Naive thymus-derived CD4-positive, alpha-beta T cell (primary cell): Measurements from ENCODE around the gene KIF18B. TPM values are rescaled to one million over a fixed set of nuclear protein-coding genes. Genes with fewer than 3 reads are reported as not detected.

Source experiments
- ATAC-seq: fragments of 150-1000 bp; cut with Tn5 transposase; 2 replicates; pipeline ENCODE4 v1.10.0; 2021; ENCODE audit warnings: mild to moderate bottlenecking, moderate library complexity
- CTCF ChIA-PET: fragments of 350-600 bp; sonication (Branson Sonifier 250); formaldehyde crosslinking; loops from one replicate; lab custom pipeline; 2021; ENCODE audit warnings: antibody characterized with exemption; lab: Charles Lee
- POLR2A ChIA-PET: fragments of 350-600 bp; sonication (Branson Sonifier 250); formaldehyde crosslinking; loops from one replicate; lab custom pipeline; 2021; ENCODE audit warnings: antibody characterized with exemption, inconsistent platforms; lab: Charles Lee
- DNase-seq, 9 donors: peaks; one replicate each; pipeline versions ENCODE4 v3.0.0 to v3.0.0-alpha.2; 2020 to 2022; ENCODE audit warnings: mixed read lengths in 1 of 9
- H3K27ac ChIP-seq: one replicate; pipeline ENCODE4 v1.7.0; 2013; ENCODE audit warnings: mild to moderate bottlenecking, low read depth, low read length, moderate library complexity
- H3K27me3 ChIP-seq, 2 donors: one replicate each; pipeline ENCODE4 v1.7.0; 2013; ENCODE audit warnings: low read length in 2 of 2, mild to moderate bottlenecking in 2 of 2, moderate library complexity in 2 of 2; ENCODE audit not compliant: control insufficient read depth in 2 of 2, insufficient read depth in 2 of 2
- H3K36me3 ChIP-seq, 3 experiments: 1 replicate in 2 of 3; 2 replicates in 1 of 3; pipeline ENCODE4 v1.7.0; 2013; ENCODE audit warnings: low read length in 3 of 3, mild to moderate bottlenecking in 3 of 3, moderate library complexity in 1 of 3; ENCODE audit not compliant: insufficient read depth in 3 of 3, control insufficient read depth in 2 of 3
- H3K4me1 ChIP-seq, 2 donors: one replicate each; pipeline ENCODE4 v1.7.0; 2013; ENCODE audit warnings: low read length in 2 of 2, mild to moderate bottlenecking in 2 of 2, moderate library complexity in 1 of 2; ENCODE audit not compliant: control insufficient read depth in 2 of 2, insufficient read depth in 2 of 2
- H3K4me3 ChIP-seq: 2 replicates; pipeline ENCODE4 v1.7.0; 2013; ENCODE audit warnings: mild to moderate bottlenecking, low read length
- H3K9me3 ChIP-seq, 3 experiments: 1 replicate in 2 of 3; 2 replicates in 1 of 3; pipeline ENCODE4 v1.7.0; 2013; ENCODE audit warnings: low read length in 3 of 3; ENCODE audit not compliant: control insufficient read depth in 2 of 3
- H3K27ac Mint-ChIP-seq, 9 donors: one replicate each; pipeline ENCODE4 v1.8.0; 2020 to 2022; ENCODE audit warnings: mixed read lengths in 9 of 9, mild to moderate bottlenecking in 8 of 9, moderate library complexity in 5 of 9, inconsistent platforms in 2 of 9
- H3K27me3 Mint-ChIP-seq, 5 donors: one replicate each; pipeline ENCODE4 v1.8.0; 2021 to 2022; ENCODE audit warnings: mixed read lengths in 5 of 5, mild to moderate bottlenecking in 1 of 5
- H3K36me3 Mint-ChIP-seq, 5 donors: one replicate each; pipeline ENCODE4 v1.8.0; 2020 to 2022; ENCODE audit warnings: mixed read lengths in 5 of 5, mild to moderate bottlenecking in 3 of 5, inconsistent platforms in 1 of 5
- H3K4me1 Mint-ChIP-seq, 7 donors: one replicate each; pipeline ENCODE4 v1.8.0; 2020 to 2022; ENCODE audit warnings: mixed read lengths in 7 of 7, mild to moderate bottlenecking in 3 of 7, inconsistent platforms in 1 of 7
- H3K4me3 Mint-ChIP-seq, 10 donors: one replicate each; pipeline ENCODE4 v1.8.0; 2020 to 2022; ENCODE audit warnings: mild to moderate bottlenecking in 10 of 10, mixed read lengths in 10 of 10, moderate library complexity in 6 of 10, inconsistent platforms in 2 of 10
- H3K9me3 Mint-ChIP-seq, 11 donors: one replicate each; pipeline ENCODE4 v1.8.0; 2020 to 2022; ENCODE audit warnings: mixed read lengths in 11 of 11, mild to moderate bottlenecking in 4 of 11, inconsistent platforms in 1 of 11, moderate library complexity in 1 of 11
- intact Hi-C, 2 donors: fragments of 100-400 bp; cut with micrococcal nuclease; formaldehyde crosslinking; loops; one replicate each; pipeline ENCODE4 v1.15.1; 2023
- polyA plus RNA-seq, 2 donors: library from polyadenylated mRNA; unstranded; fragments of 300-500 nt; fragmentation: Illumina TruSeq; gene quantifications; one replicate each; pipeline ENCODE4 v1.2.3, GENCODE V29; 2021
- total RNA-seq, 6 experiments: library from RNA in 5 of 6; stranded (reverse) in 5 of 6; gene quantifications; 1 replicate in 5 of 6; 2 replicates in 1 of 6; pipeline ENCODE4 v1.2.3 and lab custom pipeline; 2021 to 2026

KIF18B gene
- total and polyA plus RNA-seq, 7 experiments from 2014 or later = 0.17 to 57.2 TPM; not detected in 5

- Mint-ChIP-seq H3K9me3 (no peaks in the 10 kb centered on the region), H3K27ac (no peak overlapping the region), H3K4me3 (no peak overlapping the region), H3K27me3 (no peaks in the 10 kb centered on the region), H3K4me1 (peaks cover 0 to 57% (median 0%) of the 10 kb centered on the region in 7 donors), H3K36me3 (peaks cover 0 to 18% (median 0%) of the 10 kb centered on the region in 5 donors)
- Histone ChIP-seq H3K4me1 (no peaks in the 10 kb centered on the region), H3K36me3 (no peaks in the 10 kb centered on the region), H3K4me3 (no peak overlapping the region), H3K27ac (no peak overlapping the region), H3K9me3 (no peaks in the 10 kb centered on the region), H3K27me3 (no peaks in the 10 kb centered on the region)
- ChIA-PET POLR2A (no interaction called here), CTCF (interaction anchor here (0.5 kb wide), 1 partner anchor 347 kb away, joined by 3 read pairs; no protein-coding TSS in a partner anchor)
- intact Hi-C loops = no loop called here
- ATAC-seq (no peak), DNase-seq (no peak)
Observed at GRCh38 chr17:44940768-44941167, 6.8 kb downstream of the KIF18B start.

DNA sequence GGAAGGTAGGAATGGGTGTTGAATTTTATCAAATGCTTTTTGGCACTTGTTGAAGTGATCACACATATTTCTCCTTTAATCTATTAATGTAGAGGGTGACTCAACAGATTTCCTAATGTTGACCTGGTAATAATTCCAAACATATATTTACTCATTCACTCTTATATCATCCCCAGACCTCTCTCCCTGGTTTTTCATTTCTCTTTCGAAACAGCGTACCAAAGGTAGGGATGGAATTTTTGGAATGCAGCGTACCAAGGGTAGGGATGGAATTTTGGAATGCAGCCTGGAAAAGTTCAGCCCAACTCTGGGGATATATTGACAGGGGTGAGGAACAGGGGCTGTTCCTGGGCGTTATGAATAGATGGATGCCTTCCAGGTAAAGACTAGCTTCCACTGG is 7.3 kb downstream of the KIF18B start:
- CTCF ChIA-PET = interaction anchor here (0.5 kb wide), 1 partner anchor 348 kb away, joined by 3 read pairs; no protein-coding TSS in a partner anchor
- POLR2A ChIA-PET = no interaction called here
- Histone ChIP-seq H3K4me3 (no peak overlapping the region), H3K4me1 (no peaks in the 10 kb centered on the region), H3K27ac (no peak overlapping the region), H3K9me3 (no peaks in the 10 kb centered on the region), H3K27me3 (no peaks in the 10 kb centered on the region), H3K36me3 (no peaks in the 10 kb centered on the region)
- H3K36me3 Mint-ChIP-seq = peaks cover 0 to 23% (median 0%) of the 10 kb centered on the region in 5 donors
- no peak overlapping the region for H3K27ac Mint-ChIP-seq
- no peak overlapping the region for H3K4me3 Mint-ChIP-seq
- ATAC-seq = no peak
- no peaks in the 10 kb centered on the region for H3K27me3 Mint-ChIP-seq
- intact Hi-C loops = no loop called here
- H3K4me1 Mint-ChIP-seq = peaks cover 0 to 55% (median 0%) of the 10 kb centered on the region in 7 donors
- DNase-seq = no peak
- no peaks in the 10 kb centered on the region for H3K9me3 Mint-ChIP-seq

- DNase-seq (no peak), ATAC-seq (no peak)
- Histone ChIP-seq H3K36me3 (no peaks in the 10 kb centered on the region), H3K27me3 (no peaks in the 10 kb centered on the region), H3K4me3 (no peak overlapping the region), H3K9me3 (no peaks in the 10 kb centered on the region), H3K27ac (no peak overlapping the region), H3K4me1 (no peaks in the 10 kb centered on the region)
- ChIA-PET CTCF (no interaction called here), POLR2A (no interaction called here)
- Mint-ChIP-seq H3K4me1 (peaks cover 0 to 16% (median 0%) of the 10 kb centered on the region in 7 donors), H3K36me3 (peaks cover 0 to 22% (median 0%) of the 10 kb centered on the region in 5 donors), H3K27ac (no peak overlapping the region), H3K4me3 (no peak overlapping the region), H3K27me3 (no peaks in the 10 kb centered on the region), H3K9me3 (no peaks in the 10 kb centered on the region)
- intact Hi-C loops = no loop called here
Observed at GRCh38 chr17:44935116-44935515, 12.5 kb downstream of the KIF18B start.

GRCh38 chr17:44934745-44935105 is 12.8 kb downstream of the KIF18B start:
- no peaks in the 10 kb centered on the region for H3K27me3 ChIP-seq
- no peaks in the 10 kb centered on the region for H3K4me1 ChIP-seq
- ChIA-PET CTCF (interaction anchor here (0.6 kb wide), 1 partner anchor 88 kb away, joined by 3 read pairs; no protein-coding TSS in a partner anchor), POLR2A (no interaction called here)
- no peak for DNase-seq
- peaks cover 0 to 20% (median 0%) of the 10 kb centered on the region in 5 donors for H3K36me3 Mint-ChIP-seq
- no peaks in the 10 kb centered on the region for H3K9me3 ChIP-seq
- H3K36me3 ChIP-seq = no peaks in the 10 kb centered on the region
- peaks cover 0 to 12% (median 0%) of the 10 kb centered on the region in 7 donors for H3K4me1 Mint-ChIP-seq
- intact Hi-C loops = no loop called here
- H3K4me3 Mint-ChIP-seq = no peak overlapping the region
- H3K27ac ChIP-seq = no peak overlapping the region
- no peak for ATAC-seq
- H3K27ac Mint-ChIP-seq = no peak overlapping the region
- no peaks in the 10 kb centered on the region for H3K27me3 Mint-ChIP-seq
- H3K9me3 Mint-ChIP-seq = no peaks in the 10 kb centered on the region
- H3K4me3 ChIP-seq = no peak overlapping the region

DNA sequence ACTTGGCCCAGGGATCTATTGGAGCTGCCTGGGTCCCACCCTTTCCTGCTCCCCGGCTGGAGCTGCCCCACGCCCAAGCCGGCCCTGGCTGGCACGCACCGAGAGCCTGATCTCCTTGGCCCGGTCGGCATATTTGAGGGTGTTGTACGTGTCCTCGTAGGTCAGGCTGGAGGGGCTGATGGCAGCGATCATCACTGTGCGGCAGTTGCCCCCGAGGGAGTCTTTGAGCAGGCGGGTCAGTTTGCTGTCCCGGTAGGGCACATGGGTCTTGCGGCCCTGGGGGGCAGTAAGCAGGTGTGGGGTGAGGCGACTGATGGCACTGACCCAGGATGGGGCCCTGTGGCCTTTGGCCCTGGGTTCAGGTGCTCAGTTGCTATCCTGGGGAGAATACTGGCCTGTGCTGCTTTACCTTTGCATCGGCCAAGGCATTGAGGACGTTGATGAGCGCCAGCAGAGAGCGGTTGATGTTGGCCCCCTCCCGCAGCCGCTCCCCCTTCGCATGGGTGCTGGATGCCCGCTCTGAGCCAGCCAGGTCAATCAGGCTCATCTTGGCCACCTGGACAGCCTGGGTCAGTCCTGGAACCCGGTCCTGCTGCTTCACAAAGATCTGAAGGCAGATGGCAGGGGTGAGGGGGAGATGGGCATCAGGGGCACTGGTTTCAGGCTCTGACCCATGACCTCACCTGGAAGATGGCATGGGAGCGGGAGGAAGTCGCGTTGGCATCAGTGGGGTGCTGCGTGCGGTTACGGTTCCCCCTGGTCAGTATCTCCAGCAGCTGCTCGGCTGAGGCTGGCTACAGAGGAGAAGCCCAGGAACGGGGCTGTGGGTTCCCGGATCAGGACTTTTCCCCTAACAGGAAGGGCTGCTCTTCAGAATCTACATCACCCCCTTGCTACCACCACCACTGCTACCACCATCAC is 13.5 kb downstream of the KIF18B start:
- H3K36me3 Mint-ChIP-seq = peaks cover 0 to 21% (median 0%) of the 10 kb centered on the region in 5 donors
- Histone ChIP-seq H3K27ac (no peak overlapping the region), H3K36me3 (no peaks in the 10 kb centered on the region), H3K27me3 (no peaks in the 10 kb centered on the region), H3K9me3 (no peaks in the 10 kb centered on the region), H3K4me3 (no peak overlapping the region), H3K4me1 (no peaks in the 10 kb centered on the region)
- ATAC-seq (no peak), DNase-seq (no peak)
- CTCF ChIA-PET = interaction anchor here (0.6 kb wide), 1 partner anchor 88 kb away, joined by 3 read pairs; no protein-coding TSS in a partner anchor
- POLR2A ChIA-PET = no interaction called here
- intact Hi-C loops = no loop called here
- no peak overlapping the region for H3K4me3 Mint-ChIP-seq
- H3K27ac Mint-ChIP-seq = no peak overlapping the region
- H3K9me3 Mint-ChIP-seq = no peaks in the 10 kb centered on the region
- H3K4me1 Mint-ChIP-seq = peaks cover 0 to 10% (median 0%) of the 10 kb centered on the region in 7 donors
- H3K27me3 Mint-ChIP-seq = no peaks in the 10 kb centered on the region

- CTCF ChIA-PET = interaction anchor here (0.6 kb wide), 1 partner anchor 94 kb away, joined by 3 read pairs; no protein-coding TSS in a partner anchor
- H3K4me3 Mint-ChIP-seq = no peak overlapping the region
- Histone ChIP-seq H3K9me3 (no peaks in the 10 kb centered on the region), H3K27ac (no peak overlapping the region), H3K36me3 (no peaks in the 10 kb centered on the region), H3K27me3 (no peaks in the 10 kb centered on the region), H3K4me3 (no peak overlapping the region), H3K4me1 (no peaks in the 10 kb centered on the region)
- H3K27ac Mint-ChIP-seq = no peak overlapping the region
- H3K36me3 Mint-ChIP-seq = peaks cover 0 to 15% (median 0%) of the 10 kb centered on the region in 5 donors
- POLR2A ChIA-PET = no interaction called here
- no peak for ATAC-seq
- no peaks in the 10 kb centered on the region for H3K27me3 Mint-ChIP-seq
- peaks cover 0 to 4% (median 0%) of the 10 kb centered on the region in 7 donors for H3K4me1 Mint-ChIP-seq
- intact Hi-C loops = no loop called here
- no peaks in the 10 kb centered on the region for H3K9me3 Mint-ChIP-seq
- no peak for DNase-seq
Observed at GRCh38 chr17:44932787-44933097, 14.8 kb downstream of the KIF18B start.
